MCF 10A (cell line): ENCODE data around the gene SPATA16. TPM values are rescaled to one million over a fixed set of nuclear protein-coding genes. Genes with fewer than 3 reads are reported as not detected.
A peak's percentile ranks its signal among the peaks of the same experiment; 100 is the strongest.

Experiments
- BruUV-seq: library from RNA; stranded (reverse); fragments of 400-500 nt; replicated peaks from 2 replicates; lab custom pipeline; 2021; lab: Mats Ljungman, UMichigan
- CTCF ChIA-PET: fragments of 300-600 bp; sonication (Branson Sonifier 250); formaldehyde crosslinking; extraction: SDS; loops from one replicate; lab custom pipeline; 2021; ENCODE audit warnings: antibody characterized with exemption, inconsistent platforms; lab: Yijun Ruan, JAX
- POLR2A ChIA-PET: fragments of 300-600, 350-650 bp; sonication (Branson Sonifier 250); formaldehyde crosslinking; extraction: SDS; loops from one replicate; lab custom pipeline; 2020; ENCODE audit warnings: antibody characterized with exemption, inconsistent platforms; lab: Yijun Ruan, JAX
- DNase-seq: peaks from one replicate; pipeline ENCODE4 v3.0.0-alpha.2; 2018; ENCODE audit not compliant: unreplicated experiment
- H3K27ac Mint-ChIP-seq: one replicate; pipeline ENCODE4 v1.8.0; 2022; ENCODE audit warnings: mild to moderate bottlenecking, low read depth, mixed read lengths; ENCODE audit not compliant: unreplicated experiment
- H3K27me3 Mint-ChIP-seq: one replicate; pipeline ENCODE4 v1.8.0; 2022; ENCODE audit warnings: mixed read lengths; ENCODE audit not compliant: insufficient read depth, unreplicated experiment
- H3K36me3 Mint-ChIP-seq: one replicate; pipeline ENCODE4 v1.8.0; 2022; ENCODE audit warnings: mild to moderate bottlenecking, moderate library complexity, mixed read lengths; ENCODE audit not compliant: insufficient read depth, unreplicated experiment
- H3K4me1 Mint-ChIP-seq: one replicate; pipeline ENCODE4 v1.8.0; 2022; ENCODE audit warnings: mixed read lengths; ENCODE audit not compliant: insufficient read depth, unreplicated experiment
- H3K4me3 Mint-ChIP-seq: one replicate; pipeline ENCODE4 v1.8.0; 2022; ENCODE audit warnings: mild to moderate bottlenecking, moderate library complexity, mixed read lengths; ENCODE audit not compliant: unreplicated experiment
- H3K9me3 Mint-ChIP-seq: one replicate; pipeline ENCODE4 v1.8.0; 2022; ENCODE audit warnings: mixed read lengths; ENCODE audit not compliant: unreplicated experiment
- intact Hi-C: fragments of 100-400 bp; cut with micrococcal nuclease; formaldehyde crosslinking; loops from 2 replicates; pipeline ENCODE4 v1.14.1; 2022
- total RNA-seq: library from RNA; stranded (reverse); gene quantifications from 2 replicates; pipeline ENCODE4 v1.2.3, GENCODE V29; 2022
- TF ChIP-seq, protein P1 (sequence below): fragments of 200-600 bp; IDR thresholded peaks from one replicate; pipeline ENCODE4 v1.8.0; 2022; ENCODE audit warnings: antibody characterized with exemption, mild to moderate bottlenecking; ENCODE audit not compliant: unreplicated experiment

The SPATA16 gene
- total RNA-seq, 1 experiment from 2014 or later, result not detected

DNA sequence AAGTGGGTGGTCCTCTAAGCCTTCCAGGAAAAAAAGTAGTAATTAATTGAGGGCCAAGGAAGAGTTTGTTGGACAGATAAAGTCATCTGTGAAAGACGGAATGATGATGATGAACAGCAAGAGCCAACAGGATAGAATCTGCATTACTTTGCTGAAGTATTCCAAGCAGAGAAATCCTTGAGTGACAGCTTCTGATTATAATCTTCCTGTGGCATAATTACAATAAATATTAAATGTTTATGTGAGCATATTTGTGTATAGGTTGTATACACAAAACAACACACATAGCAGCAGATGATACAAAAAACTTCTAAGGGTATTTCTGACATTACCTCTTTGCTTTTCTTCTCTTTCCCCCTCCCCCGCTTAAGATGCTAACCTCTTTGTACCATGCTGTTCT, 147.6 kb downstream of the SPATA16 start:
- peaks cover 93% of the 10 kb centered on the region for H3K27me3 Mint-ChIP-seq
- POLR2A ChIA-PET, result interaction anchor here (1.2 kb wide), 1 partner anchor 17 kb away, joined by 4 read pairs; no protein-coding TSS in a partner anchor
- H3K9me3 Mint-ChIP-seq, result no peaks in the 10 kb centered on the region
- TF ChIP-seq, protein P1, sequence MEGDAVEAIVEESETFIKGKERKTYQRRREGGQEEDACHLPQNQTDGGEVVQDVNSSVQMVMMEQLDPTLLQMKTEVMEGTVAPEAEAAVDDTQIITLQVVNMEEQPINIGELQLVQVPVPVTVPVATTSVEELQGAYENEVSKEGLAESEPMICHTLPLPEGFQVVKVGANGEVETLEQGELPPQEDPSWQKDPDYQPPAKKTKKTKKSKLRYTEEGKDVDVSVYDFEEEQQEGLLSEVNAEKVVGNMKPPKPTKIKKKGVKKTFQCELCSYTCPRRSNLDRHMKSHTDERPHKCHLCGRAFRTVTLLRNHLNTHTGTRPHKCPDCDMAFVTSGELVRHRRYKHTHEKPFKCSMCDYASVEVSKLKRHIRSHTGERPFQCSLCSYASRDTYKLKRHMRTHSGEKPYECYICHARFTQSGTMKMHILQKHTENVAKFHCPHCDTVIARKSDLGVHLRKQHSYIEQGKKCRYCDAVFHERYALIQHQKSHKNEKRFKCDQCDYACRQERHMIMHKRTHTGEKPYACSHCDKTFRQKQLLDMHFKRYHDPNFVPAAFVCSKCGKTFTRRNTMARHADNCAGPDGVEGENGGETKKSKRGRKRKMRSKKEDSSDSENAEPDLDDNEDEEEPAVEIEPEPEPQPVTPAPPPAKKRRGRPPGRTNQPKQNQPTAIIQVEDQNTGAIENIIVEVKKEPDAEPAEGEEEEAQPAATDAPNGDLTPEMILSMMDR, result no peak
- H3K36me3 Mint-ChIP-seq, result no peaks in the 10 kb centered on the region
- no peak for DNase-seq
- CTCF ChIA-PET, result interaction anchor here (0.7 to 1.1 kb wide), 5 partner anchors 9 to 927 kb away, joined by 3 to 4 read pairs (median 3); no protein-coding TSS in a partner anchor
- no peak overlapping the region for H3K27ac Mint-ChIP-seq
- BruUV-seq, result no TSS peak
- H3K4me3 Mint-ChIP-seq, result no peak overlapping the region
- intact Hi-C loops, result no loop called here
- no peaks in the 10 kb centered on the region for H3K4me1 Mint-ChIP-seq

- no peaks in the 10 kb centered on the region for H3K4me1 Mint-ChIP-seq
- H3K36me3 Mint-ChIP-seq, result no peaks in the 10 kb centered on the region
- POLR2A ChIA-PET, result no interaction called here
- CTCF ChIA-PET, result interaction anchor here (0.7 to 1.2 kb wide), 2 partner anchors 14 to 21 kb away, joined by 3 read pairs; no protein-coding TSS in a partner anchor
- no peak overlapping the region for H3K27ac Mint-ChIP-seq
- no peak for DNase-seq
- BruUV-seq, result no TSS peak
- peaks cover 88% of the 10 kb centered on the region for H3K27me3 Mint-ChIP-seq
- no peaks in the 10 kb centered on the region for H3K9me3 Mint-ChIP-seq
- H3K4me3 Mint-ChIP-seq, result no peak overlapping the region
- TF ChIP-seq, protein P1, result no peak
- intact Hi-C loops, result no loop called here
These were observed 149.5 kb downstream of the SPATA16 start for GRCh38 chr3:172991424-172991996.

GRCh38 chr3:172989373-172989772, 151.7 kb downstream of the SPATA16 start:
- H3K9me3 Mint-ChIP-seq, result no peaks in the 10 kb centered on the region
- H3K27me3 Mint-ChIP-seq, result peaks cover 88% of the 10 kb centered on the region
- BruUV-seq, result no TSS peak
- H3K4me1 Mint-ChIP-seq, result no peaks in the 10 kb centered on the region
- no peak overlapping the region for H3K4me3 Mint-ChIP-seq
- intact Hi-C loops, result no loop called here
- TF ChIP-seq, protein P1, result no peak
- POLR2A ChIA-PET, result no interaction called here
- H3K36me3 Mint-ChIP-seq, result no peaks in the 10 kb centered on the region
- DNase-seq, result no peak
- CTCF ChIA-PET, result interaction anchor here (1.0 to 1.1 kb wide), 2 partner anchors 17 to 23 kb away, joined by 3 to 4 read pairs; no protein-coding TSS in a partner anchor
- no peak overlapping the region for H3K27ac Mint-ChIP-seq

GRCh38 chr3:172987273-172987672, 153.8 kb downstream of the SPATA16 start:
- no TSS peak for BruUV-seq
- CTCF ChIA-PET, result interaction anchor here (0.6 to 1.4 kb wide), 8 partner anchors 8 to 482 kb away, joined by 3 to 4 read pairs (median 4); no protein-coding TSS in a partner anchor
- DNase-seq, result peak; percentile 51
- H3K27ac Mint-ChIP-seq, result no peak overlapping the region
- TF ChIP-seq, protein P1, result peak; percentile 32
- H3K9me3 Mint-ChIP-seq, result no peaks in the 10 kb centered on the region
- no peaks in the 10 kb centered on the region for H3K4me1 Mint-ChIP-seq
- intact Hi-C loops, result no loop called here
- no peaks in the 10 kb centered on the region for H3K36me3 Mint-ChIP-seq
- H3K4me3 Mint-ChIP-seq, result no peak overlapping the region
- POLR2A ChIA-PET, result no interaction called here
- peaks cover 84% of the 10 kb centered on the region for H3K27me3 Mint-ChIP-seq
